ENCODE measurements around the gene PAX8.

GRCh38 chr2:113228351-113228750 lies 50.4 kb downstream of the PAX8 start:
- TF ChIP-seq CTCF (conservative IDR thresholded peaks at IDR 0.05 in 1 of 2, IDR thresholded peaks at IDR 0.05 in 1 of 2; ENCODE audit: low read depth in 1 of 2, low read length in 2 of 2): no peak
- no peak for TF ChIP-seq EZH2 (IDR thresholded peaks at IDR 0.05; ENCODE audit: low read length, missing control alignments)
